RCC 7860 (cell line): ENCODE data around the gene LSP1.
"Not testable (repeated sequence)": the region's sequence is repeated elsewhere in the genome, so short reads cannot be mapped to it uniquely, and the experiment has no call there.

Source experiments
- DNase-seq: peaks from one replicate; pipeline ENCODE4 v3.0.0-alpha.2; 2015; ENCODE audit warnings: low spot score
- FAIRE-seq: peaks from 2 replicates; lab custom pipeline; 2012; peaks lifted over from hg19 to GRCh38; lab: Jason Lieb, UNC

The LSP1 gene

GRCh38 chr11:1852877-1853276 is at the start of gene LSP1:
Gene LSP1, plus strand, starts transcription at chr11:1853084. Its CDS starts 61 bp downstream, at chr11:1853145.
- no peak for DNase-seq
- FAIRE-seq: no peak

- FAIRE-seq (no peak), DNase-seq (no peak)
These were observed 49.6 kb upstream of the LSP1 start for GRCh38 chr11:1803246-1803645.

GRCh38 chr11:1803835-1804519 is 48.9 kb upstream of the LSP1 start:
- FAIRE-seq, DNase-seq: not testable (repeated sequence)

- no peak for DNase-seq
- no peak for FAIRE-seq
These were observed 47.4 kb upstream of the LSP1 start for GRCh38 chr11:1805525-1805924.

- FAIRE-seq (no peak), DNase-seq (no peak)
These were observed 45.5 kb upstream of the LSP1 start for GRCh38 chr11:1807264-1807995.

- FAIRE-seq: no peak
- DNase-seq: no peak
These were observed 42.1 kb upstream of the LSP1 start for GRCh38 chr11:1810761-1811160.

GRCh38 chr11:1812274-1812673 is 40.6 kb upstream of the LSP1 start:
- FAIRE-seq: no peak

GRCh38 chr11:1812801-1813200 is 40.1 kb upstream of the LSP1 start:
- DNase-seq (no peak), FAIRE-seq (no peak)

More at GRCh38 chr11:1812274-1812673, 40.6 kb upstream of the LSP1 start:
- DNase-seq: no peak

- not testable (repeated sequence) for FAIRE-seq, DNase-seq
These were observed 39.5 kb upstream of the LSP1 start for GRCh38 chr11:1813356-1813755.

GRCh38 chr11:1814691-1815090 is 38.2 kb upstream of the LSP1 start:
- FAIRE-seq (no peak), DNase-seq (no peak)

GRCh38 chr11:1815311-1815710 is 37.6 kb upstream of the LSP1 start:
- DNase-seq (no peak), FAIRE-seq (no peak)

- no peak for FAIRE-seq
These were observed 37.1 kb upstream of the LSP1 start for GRCh38 chr11:1815751-1816150.

GRCh38 chr11:1817000-1817399 is 35.9 kb upstream of the LSP1 start:
- FAIRE-seq (no peak), DNase-seq (no peak)

More at GRCh38 chr11:1815751-1816150, 37.1 kb upstream of the LSP1 start:
- no peak for DNase-seq

- no peak for FAIRE-seq
- no peak for DNase-seq
These were observed 35.4 kb upstream of the LSP1 start for GRCh38 chr11:1817511-1817910.

GRCh38 chr11:1819074-1819473 is 33.8 kb upstream of the LSP1 start:
- FAIRE-seq (no peak), DNase-seq (no peak)

GRCh38 chr11:1820463-1821325 is 32.2 kb upstream of the LSP1 start:
- no peak for FAIRE-seq

GRCh38 chr11:1821562-1821961 is 31.3 kb upstream of the LSP1 start:
- DNase-seq: no peak
- no peak for FAIRE-seq

More at GRCh38 chr11:1820463-1821325, 32.2 kb upstream of the LSP1 start:
- DNase-seq: no peak

- no peak for DNase-seq
- no peak for FAIRE-seq
These were observed 30.1 kb upstream of the LSP1 start for GRCh38 chr11:1822648-1823375.

- no peak for DNase-seq
- no peak for FAIRE-seq
These were observed 29.3 kb upstream of the LSP1 start for GRCh38 chr11:1823376-1824220.
